Sciatic nerve (tissue), 2 donors: Measurements from ENCODE around the gene SCG2. TPM values are rescaled to one million over a fixed set of nuclear protein-coding genes. Genes with fewer than 3 reads are reported as not detected.

Experiments used
- ATAC-seq: fragments of 200-7000 bp; cut with Tn5 transposase; one replicate; pipeline ENCODE4 v1.9.1; 2020; ENCODE audit warnings: mild to moderate bottlenecking, moderate library complexity
- DNase-seq: peaks from one replicate; pipeline ENCODE4 v3.0.0-alpha.2; 2020; ENCODE audit warnings: low spot score
- intact Hi-C: fragments of 100-400 bp; cut with DNase I; formaldehyde crosslinking; loops from one replicate; pipeline ENCODE4 v1.14.2; 2022
- total RNA-seq: library from RNA; stranded (reverse); fragmentation: NEBNext Ultra II Directional; extraction: Animal tissue kit (Norgen Biotek cat#: 25700); gene quantifications from one replicate; pipeline ENCODE4 v1.2.1, GENCODE V29; 2021
- donor health status: DM: no; HTN: no; CAD: no.
- donor health status: DM: no; HTN: no; CAD: no.

Gene SCG2
- 0.80 TPM for total RNA-seq

- DNase-seq = peak; percentile 85
- intact Hi-C loops = no loop called here
- peak; percentile 98 for ATAC-seq
These were observed at the start of gene SCG2 for GRCh38 chr2:223601932-223602666. SCG2 (minus strand) TSS chr2:223602361; CDS start chr2:223599282, 3,079 bp downstream.

- intact Hi-C loops = no loop called here
- no peak for ATAC-seq
These were observed 47.7 kb upstream of the SCG2 start for GRCh38 chr2:223649554-223650533.

GRCh38 chr2:223648755-223649154, 46.6 kb upstream of the SCG2 start:
- DNase-seq = no peak
- intact Hi-C loops = no loop called here
- ATAC-seq = no peak

More at GRCh38 chr2:223649554-223650533, 47.7 kb upstream of the SCG2 start:
- no peak for DNase-seq

- intact Hi-C loops = no loop called here
- DNase-seq (no peak), ATAC-seq (no peak)
These were observed 45.2 kb upstream of the SCG2 start for GRCh38 chr2:223647258-223647952.

GRCh38 chr2:223644136-223644535, 42.0 kb upstream of the SCG2 start:
- no peak for ATAC-seq
- intact Hi-C loops = no loop called here
- DNase-seq = no peak

GRCh38 chr2:223643309-223643708, 41.1 kb upstream of the SCG2 start:
- intact Hi-C loops = no loop called here
- DNase-seq (no peak), ATAC-seq (no peak)

GRCh38 chr2:223642506-223642905, 40.3 kb upstream of the SCG2 start:
- DNase-seq (no peak), ATAC-seq (no peak)
- intact Hi-C loops = no loop called here

- intact Hi-C loops = no loop called here
- ATAC-seq (no peak), DNase-seq (no peak)
These were observed 38.9 kb upstream of the SCG2 start for GRCh38 chr2:223641082-223641481.

- intact Hi-C loops = no loop called here
- DNase-seq (no peak), ATAC-seq (no peak)
These were observed 32.9 kb upstream of the SCG2 start for GRCh38 chr2:223635080-223635479.

- DNase-seq = no peak
- no peak for ATAC-seq
- intact Hi-C loops = no loop called here
These were observed 32.1 kb upstream of the SCG2 start for GRCh38 chr2:223634238-223634637.

- intact Hi-C loops = no loop called here
- DNase-seq (no peak), ATAC-seq (no peak)
These were observed 31.5 kb upstream of the SCG2 start for GRCh38 chr2:223633656-223634055.

- DNase-seq (no peak), ATAC-seq (no peak)
- intact Hi-C loops = no loop called here
These were observed 30.7 kb upstream of the SCG2 start for GRCh38 chr2:223632826-223633225.

- intact Hi-C loops = loop anchor here (5.0 kb wide), 1 partner anchor 1679 kb away; no protein-coding TSS in a partner anchor
- ATAC-seq = no peak
- no peak for DNase-seq
These were observed 24.6 kb upstream of the SCG2 start for GRCh38 chr2:223626716-223627115.

GRCh38 chr2:223625652-223626051, 23.5 kb upstream of the SCG2 start:
- ATAC-seq (no peak), DNase-seq (no peak)
- intact Hi-C loops = loop anchor here (5.0 kb wide), 1 partner anchor 1678 kb away; no protein-coding TSS in a partner anchor

- ATAC-seq (no peak), DNase-seq (no peak)
- intact Hi-C loops = no loop called here
These were observed 19.7 kb upstream of the SCG2 start for GRCh38 chr2:223621901-223622300.

- intact Hi-C loops = no loop called here
- DNase-seq (no peak), ATAC-seq (no peak)
These were observed 17.4 kb upstream of the SCG2 start for GRCh38 chr2:223619486-223620129.

- DNase-seq (no peak), ATAC-seq (no peak)
- intact Hi-C loops = no loop called here
These were observed 16.2 kb upstream of the SCG2 start for GRCh38 chr2:223618172-223619035.

GRCh38 chr2:223614534-223614933, 12.4 kb upstream of the SCG2 start:
- DNase-seq = no peak
- intact Hi-C loops = no loop called here
- ATAC-seq = no peak
